Tibial artery (tissue), 4 donors: Measurements from ENCODE around the gene DENR.
"Not testable (repeated sequence)": the region's sequence is repeated elsewhere in the genome, so short reads cannot be mapped to it uniquely, and the experiment has no call there.

ENCODE experiments used
- DNase-seq, 2 donors: peaks; one replicate each; pipeline ENCODE4 v3.0.0-alpha.2; 2019
- H3K27ac ChIP-seq, 2 donors: fragments of 200-600 bp; sonication (generic) in 1 of 2; 1 replicate in 1 of 2; 2 replicates in 1 of 2; pipeline ENCODE4 v1.5.1; 2018 to 2019; ENCODE audit warnings: mild to moderate bottlenecking in 1 of 2
- H3K27me3 ChIP-seq, 2 donors: fragments of 200-600 bp; sonication (generic) in 1 of 2; one replicate each; pipeline versions ENCODE4 v1.5.1 to v1.6.0; 2016 to 2019
- H3K36me3 ChIP-seq, 3 donors: fragments of 200-600 bp; sonication (generic) in 2 of 3; one replicate each; pipeline ENCODE4 v1.5.1; 2016 to 2019; ENCODE audit warnings: mild to moderate bottlenecking in 2 of 3
- H3K4me1 ChIP-seq, 4 donors: fragments of 200-600 bp; sonication (generic) in 2 of 4; 1 replicate in 3 of 4; 2 replicates in 1 of 4; pipeline ENCODE4 v1.5.1; 2016 to 2019
- H3K4me3 ChIP-seq, 2 donors: fragments of 200-600 bp; sonication (generic) in 1 of 2; 1 replicate in 1 of 2; 2 replicates in 1 of 2; pipeline ENCODE4 v1.5.1; 2018 to 2019; ENCODE audit warnings: mild to moderate bottlenecking in 2 of 2
- H3K9me3 ChIP-seq, 3 donors: fragments of 200-600 bp; sonication (generic) in 1 of 3; one replicate each; pipeline ENCODE4 v1.5.1; 2016 to 2019
- CTCF ChIP-seq, 2 experiments: fragments of 200-600 bp in 1 of 2; fragments of 450-650 bp in 1 of 2; IDR thresholded peaks; one replicate each; pipeline ENCODE4 v1.5.1; 2017 to 2019; ENCODE audit warnings: antibody characterized with exemption in 2 of 2, mild to moderate bottlenecking in 1 of 2, moderate library complexity in 1 of 2
- intact Hi-C: fragments of 100-400 bp; cut with DNase I; formaldehyde crosslinking; loops from one replicate; pipeline ENCODE4 v1.15.0; 2023; ENCODE audit warnings: low total_unique reads

Gene DENR

GRCh38 chr12:122790393-122791075, 37.9 kb downstream of the DENR start:
- Histone ChIP-seq H3K4me3 (no peak overlapping the region), H3K27ac (no peak overlapping the region), H3K9me3 (no peaks in the 10 kb centered on the region), H3K4me1 (no peaks in the 10 kb centered on the region), H3K27me3 (no peaks in the 10 kb centered on the region), H3K36me3 (no peaks in the 10 kb centered on the region)
- no peak for DNase-seq
- intact Hi-C loops = no loop called here
- TF ChIP-seq CTCF (IDR thresholded peaks at IDR 0.05) = no peak

GRCh38 chr12:122793685-122794106, 41.1 kb downstream of the DENR start:
- intact Hi-C loops = loop anchor here (2.0 kb wide), 1 partner anchor 159 kb away; no protein-coding TSS in a partner anchor
- no peak for DNase-seq
- TF ChIP-seq CTCF (IDR thresholded peaks at IDR 0.05) = peak; percentile 63 to 69
- H3K4me3 ChIP-seq = no peak overlapping the region
- H3K9me3 ChIP-seq = no peaks in the 10 kb centered on the region
- no peaks in the 10 kb centered on the region for H3K27me3 ChIP-seq
- no peaks in the 10 kb centered on the region for H3K36me3 ChIP-seq
- H3K4me1 ChIP-seq = no peaks in the 10 kb centered on the region
- H3K27ac ChIP-seq = no peak overlapping the region

GRCh38 chr12:122795807-122796206, 43.2 kb downstream of the DENR start:
- DNase-seq = no peak
- no peak overlapping the region for H3K4me3 ChIP-seq
- H3K27me3 ChIP-seq = no peaks in the 10 kb centered on the region
- no peaks in the 10 kb centered on the region for H3K36me3 ChIP-seq
- H3K9me3 ChIP-seq = no peaks in the 10 kb centered on the region
- TF ChIP-seq CTCF (IDR thresholded peaks at IDR 0.05) = no peak
- H3K4me1 ChIP-seq = no peaks in the 10 kb centered on the region
- intact Hi-C loops = no loop called here
- no peak overlapping the region for H3K27ac ChIP-seq

GRCh38 chr12:122799641-122800243, 47.1 kb downstream of the DENR start:
- intact Hi-C loops = no loop called here

GRCh38 chr12:122803937-122804336, 51.3 kb downstream of the DENR start:
- H3K36me3 ChIP-seq = no peaks in the 10 kb centered on the region
- H3K4me3 ChIP-seq = no peak overlapping the region
- H3K27ac ChIP-seq = no peak overlapping the region
- H3K9me3 ChIP-seq = no peaks in the 10 kb centered on the region
- H3K27me3 ChIP-seq = no peaks in the 10 kb centered on the region
- H3K4me1 ChIP-seq = no peaks in the 10 kb centered on the region
- DNase-seq = no peak
- intact Hi-C loops = no loop called here
- no peak for TF ChIP-seq CTCF (IDR thresholded peaks at IDR 0.05)

More at GRCh38 chr12:122799641-122800243, 47.1 kb downstream of the DENR start:
- Histone ChIP-seq H3K27ac (no peak overlapping the region), H3K27me3 (no peaks in the 10 kb centered on the region), H3K4me1 (no peaks in the 10 kb centered on the region), H3K36me3 (no peaks in the 10 kb centered on the region), H3K9me3 (no peaks in the 10 kb centered on the region), H3K4me3 (no peak overlapping the region)
- DNase-seq = no peak
- TF ChIP-seq CTCF (IDR thresholded peaks at IDR 0.05) = no peak

- H3K36me3 ChIP-seq, H3K4me3 ChIP-seq, H3K27me3 ChIP-seq, H3K27ac ChIP-seq, intact Hi-C loops, H3K9me3 ChIP-seq, DNase-seq, H3K4me1 ChIP-seq: not testable (repeated sequence)
These were observed 52.3 kb downstream of the DENR start for GRCh38 chr12:122804957-122805356.
